Daoy (cell line): ENCODE results near the gene PLEKHJ1. TPM values are rescaled to one million over a fixed set of nuclear protein-coding genes. Genes with fewer than 3 reads are reported as not detected.

Source experiments
- DNase-seq: peaks from one replicate; pipeline ENCODE4 v3.0.0-alpha.2; 2015; ENCODE audit warnings: low read depth
- total RNA-seq: library from RNA; depleted of rRNA; stranded (reverse); fragments of >200 nt; shearing (Covaris generic); gene quantifications from 2 replicates; pipeline ENCODE4 v1.2.3, GENCODE V29; 2014

PLEKHJ1 gene
- total RNA-seq, 1 experiment from 2014 or later, result 70.9 TPM

GRCh38 chr19:2270157-2270422 is 34.0 kb upstream of the PLEKHJ1 start:
- no peak for DNase-seq

GRCh38 chr19:2269244-2270156 is 33.4 kb upstream of the PLEKHJ1 start:
- DNase-seq, result peak; percentile 97

GRCh38 chr19:2268861-2269243 is 32.7 kb upstream of the PLEKHJ1 start:
- no peak for DNase-seq

GRCh38 chr19:2268480-2268830 is 32.3 kb upstream of the PLEKHJ1 start:
- DNase-seq, result no peak

GRCh38 chr19:2266183-2266993 is 30.3 kb upstream of the PLEKHJ1 start:
- DNase-seq, result peak; percentile 90

GRCh38 chr19:2261438-2262172 is 25.5 kb upstream of the PLEKHJ1 start:
- no peak for DNase-seq

GRCh38 chr19:2260341-2260805 is 24.2 kb upstream of the PLEKHJ1 start:
- no peak for DNase-seq

- no peak for DNase-seq
Observed at GRCh38 chr19:2259336-2259735, 23.2 kb upstream of the PLEKHJ1 start.

GRCh38 chr19:2255982-2256685 is 20.0 kb upstream of the PLEKHJ1 start, which contains the start of gene JSRP1:
Gene JSRP1, minus strand, starts transcription at chr19:2256417. Its CDS starts 1,103 bp downstream, at chr19:2255314.
- peak; percentile 7 for DNase-seq

- peak; percentile 6 for DNase-seq
Observed at GRCh38 chr19:2255112-2255845, 19.1 kb upstream of the PLEKHJ1 start.

GRCh38 chr19:2254064-2254872 is 18.1 kb upstream of the PLEKHJ1 start:
- peak; percentile 31 for DNase-seq

GRCh38 chr19:2253106-2254063 is 17.3 kb upstream of the PLEKHJ1 start:
- peak; percentile 29 for DNase-seq

GRCh38 chr19:2252797-2253105 is 16.6 kb upstream of the PLEKHJ1 start:
- DNase-seq, result peak; percentile 19

- DNase-seq, result peak; percentile 19
Observed at GRCh38 chr19:2252055-2252796, 16.1 kb upstream of the PLEKHJ1 start.

GRCh38 chr19:2251106-2252054 is 15.3 kb upstream of the PLEKHJ1 start:
- DNase-seq, result peak; percentile 49

GRCh38 chr19:2250766-2251105 is 14.6 kb upstream of the PLEKHJ1 start:
- DNase-seq, result peak; percentile 23
